ENCODE data around the gene TRPM2.

TRPM2 gene

DNA sequence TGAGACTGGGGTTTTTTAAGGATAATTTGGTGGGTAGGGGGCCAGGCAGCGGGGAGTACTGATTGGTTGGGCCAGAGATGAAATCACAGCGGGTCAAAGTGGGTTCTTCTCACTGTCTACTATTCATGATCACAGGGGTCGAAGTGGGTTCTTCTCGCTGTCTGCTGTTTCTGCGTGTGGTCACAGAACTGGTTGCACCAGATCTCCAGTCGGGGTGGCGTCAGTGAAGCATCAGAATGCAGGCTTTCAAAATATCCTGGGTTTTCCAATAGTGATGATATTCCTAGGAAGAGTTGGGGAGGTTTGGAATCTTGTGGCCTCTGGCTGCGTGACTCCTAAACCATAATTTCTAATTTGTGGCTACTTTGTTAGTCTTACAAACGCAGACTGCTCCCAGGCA lies 45.1 kb downstream of the TRPM2 start:
- TF ChIP-seq, protein P1, sequence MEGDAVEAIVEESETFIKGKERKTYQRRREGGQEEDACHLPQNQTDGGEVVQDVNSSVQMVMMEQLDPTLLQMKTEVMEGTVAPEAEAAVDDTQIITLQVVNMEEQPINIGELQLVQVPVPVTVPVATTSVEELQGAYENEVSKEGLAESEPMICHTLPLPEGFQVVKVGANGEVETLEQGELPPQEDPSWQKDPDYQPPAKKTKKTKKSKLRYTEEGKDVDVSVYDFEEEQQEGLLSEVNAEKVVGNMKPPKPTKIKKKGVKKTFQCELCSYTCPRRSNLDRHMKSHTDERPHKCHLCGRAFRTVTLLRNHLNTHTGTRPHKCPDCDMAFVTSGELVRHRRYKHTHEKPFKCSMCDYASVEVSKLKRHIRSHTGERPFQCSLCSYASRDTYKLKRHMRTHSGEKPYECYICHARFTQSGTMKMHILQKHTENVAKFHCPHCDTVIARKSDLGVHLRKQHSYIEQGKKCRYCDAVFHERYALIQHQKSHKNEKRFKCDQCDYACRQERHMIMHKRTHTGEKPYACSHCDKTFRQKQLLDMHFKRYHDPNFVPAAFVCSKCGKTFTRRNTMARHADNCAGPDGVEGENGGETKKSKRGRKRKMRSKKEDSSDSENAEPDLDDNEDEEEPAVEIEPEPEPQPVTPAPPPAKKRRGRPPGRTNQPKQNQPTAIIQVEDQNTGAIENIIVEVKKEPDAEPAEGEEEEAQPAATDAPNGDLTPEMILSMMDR (IDR thresholded peaks at IDR 0.05): no peak

DNA sequence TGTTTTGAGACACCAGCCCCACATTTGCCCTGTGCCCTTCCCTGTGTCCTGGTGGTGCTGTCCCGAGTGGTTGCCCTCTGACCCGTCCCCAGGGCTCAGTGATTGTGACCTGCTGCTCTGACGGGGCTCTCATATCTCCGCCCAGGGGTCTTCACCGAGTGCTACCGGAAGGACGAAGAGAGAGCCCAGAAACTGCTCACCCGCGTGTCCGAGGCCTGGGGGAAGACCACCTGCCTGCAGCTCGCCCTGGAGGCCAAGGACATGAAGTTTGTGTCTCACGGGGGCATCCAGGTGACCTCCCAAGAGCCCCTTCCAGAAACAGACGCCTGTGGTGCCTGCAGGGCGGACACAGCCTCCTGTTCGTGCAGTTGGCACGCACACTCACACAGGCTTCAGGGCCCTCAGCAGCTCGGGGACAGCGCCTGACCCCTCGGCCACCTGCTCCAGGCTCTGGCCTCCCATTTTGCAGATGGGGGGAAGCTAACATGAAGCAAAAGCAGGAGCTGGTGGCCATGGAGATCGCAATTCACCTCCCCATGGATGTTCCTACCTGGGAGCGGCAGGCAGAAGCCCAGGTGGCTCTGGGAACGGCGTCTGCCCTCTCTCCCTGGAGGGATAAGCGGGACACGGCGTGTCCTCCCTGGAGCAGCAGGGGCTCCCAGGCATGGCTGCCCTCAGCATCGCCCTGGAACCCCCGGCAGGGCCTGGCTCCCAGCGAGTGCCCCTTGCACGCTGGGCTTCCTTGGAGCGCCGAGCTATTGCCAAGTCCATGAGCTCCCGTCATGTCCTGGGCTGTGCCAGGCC lies 45.9 kb downstream of the TRPM2 start:
- TF ChIP-seq, protein P1 (IDR thresholded peaks at IDR 0.05): no peak

DNA sequence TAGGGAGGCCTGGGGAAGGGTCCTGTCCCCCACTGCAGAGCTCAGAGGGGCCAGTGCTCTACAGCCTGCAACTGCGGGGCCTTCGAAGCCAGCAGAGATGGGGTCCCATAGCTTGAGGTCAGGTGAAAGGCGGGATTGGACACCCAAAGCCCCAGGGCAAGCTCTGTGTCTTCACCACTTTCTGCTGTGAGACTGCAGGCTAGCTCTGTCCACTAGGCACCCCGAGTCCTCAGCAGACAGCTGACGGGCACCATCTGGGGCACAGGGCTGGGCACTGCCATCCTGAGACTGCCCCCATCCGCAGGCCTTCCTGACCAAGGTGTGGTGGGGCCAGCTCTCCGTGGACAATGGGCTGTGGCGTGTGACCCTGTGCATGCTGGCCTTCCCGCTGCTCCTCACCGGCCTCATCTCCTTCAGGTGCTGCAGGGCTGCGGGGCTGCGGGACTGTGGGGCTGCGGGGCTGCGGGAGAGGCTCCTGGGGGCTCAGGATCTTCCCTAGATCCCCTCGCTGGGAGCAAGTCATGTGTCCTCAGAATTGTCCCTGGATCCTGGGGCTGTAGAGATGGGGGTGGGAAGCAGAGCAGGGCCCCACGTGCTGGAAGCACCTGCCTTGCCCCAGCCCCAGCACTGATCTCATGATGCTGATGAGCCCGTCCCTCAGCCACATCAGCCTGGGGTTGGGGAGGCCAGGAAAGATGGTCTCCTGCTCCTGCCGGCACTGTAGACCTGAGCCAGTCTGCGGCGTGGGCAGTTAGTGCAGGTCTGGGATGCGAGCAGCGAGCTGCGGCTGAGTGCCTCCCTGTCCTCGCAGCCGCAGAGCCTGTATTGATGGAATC lies 46.8 kb downstream of the TRPM2 start:
- TF ChIP-seq, protein P1 (IDR thresholded peaks at IDR 0.05): no peak

- TF ChIP-seq, protein P1 (IDR thresholded peaks at IDR 0.05): no peak
Observed at GRCh38 chr21:44400791-44401385, 47.5 kb downstream of the TRPM2 start.

- TF ChIP-seq, protein P1 (IDR thresholded peaks at IDR 0.05): no peak
Observed at GRCh38 chr21:44401386-44402160, 48.2 kb downstream of the TRPM2 start.

- TF ChIP-seq, protein P1 (IDR thresholded peaks at IDR 0.05): no peak
Observed at GRCh38 chr21:44402323-44403105, 49.1 kb downstream of the TRPM2 start.
